Pancreas (tissue), 10 donors: ENCODE results near the gene AP5B1. TPM values are rescaled to one million over a fixed set of nuclear protein-coding genes. Genes with fewer than 3 reads are reported as not detected.
A peak's percentile ranks its signal among the peaks of the same experiment; 100 is the strongest.

ENCODE experiments used
- ATAC-seq, 4 donors: fragments of 200-7000 bp; cut with Tn5 transposase; one replicate each; pipeline versions ENCODE4 v1.8.0 to v1.9.1; 2020; ENCODE audit warnings: mild to moderate bottlenecking in 4 of 4, moderate library complexity in 4 of 4
- DNase-seq, 6 donors: peaks; one replicate each; pipeline ENCODE4 v3.0.0-alpha.2; 2020
- FAIRE-seq: peaks from 2 replicates; lab custom pipeline; 2012; peaks lifted over from hg19 to GRCh38; lab: Jason Lieb, UNC
- H3K27ac ChIP-seq, 4 donors: fragments of 200-600 bp; sonication (generic); 1 replicate in 3 of 4; 2 replicates in 1 of 4; pipeline versions ENCODE4 v1.5.0 to v1.8.0; 2020
- H3K27me3 ChIP-seq, 4 donors: fragments of 200-600 bp; one replicate each; pipeline ENCODE4 v1.8.0; 2021
- H3K36me3 ChIP-seq, 3 donors: fragments of 200-600 bp; sonication (generic) in 1 of 3; one replicate each; pipeline versions ENCODE4 v1.5.0 to v1.8.0; 2020 to 2021
- H3K4me1 ChIP-seq, 3 donors: fragments of 200-600 bp; one replicate each; pipeline ENCODE4 v1.8.0; 2021
- H3K4me3 ChIP-seq, 4 donors: fragments of 200-600 bp; sonication (generic) in 2 of 4; one replicate each; pipeline versions ENCODE4 v1.5.0 to v1.8.0; 2020 to 2021
- H3K9me3 ChIP-seq, 4 donors: fragments of 200-600 bp; one replicate each; pipeline ENCODE4 v1.8.0; 2021
- CTCF ChIP-seq, 4 donors: fragments of 200-600 bp; sonication (generic) in 3 of 4; IDR thresholded peaks; one replicate each; pipeline versions ENCODE4 v1.5.0 to v1.8.0; 2021; ENCODE audit warnings: antibody characterized with exemption in 4 of 4
- WGBS, 2 donors: extraction: QIAGEN DNeasy Blood & Tissue Kit; methylation state at CpG; one replicate each; pipeline ENCODE4 v1.1.7; 2013; 5-methylcytosine and 5-hydroxymethylcytosine counted together
- intact Hi-C, 3 donors: fragments of 100-400 bp; cut with DNase I; formaldehyde crosslinking; loops; one replicate each; pipeline versions ENCODE4 v1.11.1 to v1.14.2; 2022
- polyA plus RNA-seq, 2 donors: library from polyadenylated mRNA; stranded (reverse); fragments of 200-250 nt; gene quantifications; one replicate each; pipeline ENCODE4 v1.2.3, GENCODE V29; 2013
- total RNA-seq, 6 donors: library from RNA; stranded (reverse); fragmentation: NEBNext Ultra II Directional in 4 of 6; extraction: Animal tissue kit (Norgen Biotek cat#: 25700) in 4 of 6; gene quantifications; one replicate each; pipeline versions ENCODE4 v1.2.1 to v1.2.4, GENCODE V29; 2021 to 2023
- donor health status: healthy with polysubstance abuse.
- donor health status: DM: no; HTN: no; CAD: no; lungs with moderate emphysema.
- donor health status: DM: no; HTN: no; CAD: no.
- donor health status: control.
- donor health status: control.
- donor health status: Bipolar disorder and iron deficiency.
- donor health status: DM: yes; HTN: yes; CAD: no.
- donor health status: DM: no; HTN: no; CAD: no.
- donor health status: DM: no; HTN: no; CAD: no.
- donor health status: DM: yes; HTN: yes; CAD: no.

The AP5B1 gene
- total and polyA plus RNA-seq, 8 donors, result 4.2 to 12.7 (median 11.1) TPM

GRCh38 chr11:65809496-65809895, 28.7 kb upstream of the AP5B1 start:
- no peak for TF ChIP-seq CTCF (IDR thresholded peaks at IDR 0.05)
- intact Hi-C loops, result no loop called here
- Histone ChIP-seq H3K4me3 (no peak overlapping the region), H3K27ac (no peak overlapping the region), H3K4me1 (peaks cover 0 to 6% (median 0%) of the 10 kb centered on the region in 3 donors), H3K9me3 (no peaks in the 10 kb centered on the region), H3K27me3 (no peaks in the 10 kb centered on the region), H3K36me3 (no peaks in the 10 kb centered on the region)
- ATAC-seq, result no peak
- WGBS, 2 donors, result 84 to 89% methylated on average over 9 of the region's 9 CpGs
- no peak for DNase-seq
- FAIRE-seq, result no peak

GRCh38 chr11:65808744-65809341, 28.1 kb upstream of the AP5B1 start:
- intact Hi-C loops, result no loop called here
- DNase-seq (no peak), ATAC-seq (peak; percentile 33 to 74 (median 55)), FAIRE-seq (no peak)
- Histone ChIP-seq H3K27me3 (no peaks in the 10 kb centered on the region), H3K4me3 (no peak overlapping the region), H3K27ac (no peak overlapping the region), H3K4me1 (no peaks in the 10 kb centered on the region), H3K9me3 (no peaks in the 10 kb centered on the region), H3K36me3 (no peaks in the 10 kb centered on the region)
- WGBS, 2 donors, result 50 to 51% methylated on average over 20 of the region's 20 CpGs
- no peak for TF ChIP-seq CTCF (IDR thresholded peaks at IDR 0.05)

GRCh38 chr11:65806979-65807378, 26.2 kb upstream of the AP5B1 start:
- no peaks in the 10 kb centered on the region for H3K36me3 ChIP-seq
- 52 to 55% methylated on average over 6 of the region's 6 CpGs for WGBS, 2 donors
- FAIRE-seq (no peak), ATAC-seq (no peak), DNase-seq (no peak)
- H3K27me3 ChIP-seq, result no peaks in the 10 kb centered on the region
- no peaks in the 10 kb centered on the region for H3K9me3 ChIP-seq
- H3K27ac ChIP-seq, result no peak overlapping the region
- no peak for TF ChIP-seq CTCF (IDR thresholded peaks at IDR 0.05)
- H3K4me3 ChIP-seq, result no peak overlapping the region
- intact Hi-C loops, result no loop called here
- H3K4me1 ChIP-seq, result no peaks in the 10 kb centered on the region

GRCh38 chr11:65803797-65804492, 23.2 kb upstream of the AP5B1 start:
- ATAC-seq, result no peak
- intact Hi-C loops, result no loop called here
- no peak for FAIRE-seq
- no peak overlapping the region for H3K4me3 ChIP-seq
- TF ChIP-seq CTCF (IDR thresholded peaks at IDR 0.05), result no peak
- H3K27me3 ChIP-seq, result no peaks in the 10 kb centered on the region
- H3K36me3 ChIP-seq, result no peaks in the 10 kb centered on the region
- no peak for DNase-seq
- H3K27ac ChIP-seq, result no peak overlapping the region
- 62 to 65% methylated on average over 21 of the region's 21 CpGs for WGBS, 2 donors
- H3K4me1 ChIP-seq, result no peaks in the 10 kb centered on the region
- no peaks in the 10 kb centered on the region for H3K9me3 ChIP-seq

GRCh38 chr11:65802841-65803240, 22.1 kb upstream of the AP5B1 start:
- no peak for FAIRE-seq
- no peak for TF ChIP-seq CTCF (IDR thresholded peaks at IDR 0.05)
- Histone ChIP-seq H3K4me1 (no peaks in the 10 kb centered on the region), H3K9me3 (no peaks in the 10 kb centered on the region), H3K27me3 (no peaks in the 10 kb centered on the region), H3K36me3 (no peaks in the 10 kb centered on the region), H3K27ac (no peak overlapping the region), H3K4me3 (no peak overlapping the region)
- DNase-seq, result peak in 1 of 6 donors; percentile 8
- intact Hi-C loops, result no loop called here
- ATAC-seq, result no peak
- 64 to 71% methylated on average over 9 of the region's 9 CpGs for WGBS, 2 donors
